Stimulated activated CD4-positive, alpha-beta T cell treated with anti-CD3 and anti-CD28 coated beads, TNF-alpha, amount 100 ng/mL, for 24 hours (primary cell): ENCODE measurements around the gene RIPOR3.
"Not testable (repeated sequence)": the region's sequence is repeated elsewhere in the genome, so short reads cannot be mapped to it uniquely, and the experiment has no call there.

Experiments
- DNase-seq, 3 experiments: peaks; one replicate each; pipeline ENCODE4 v3.0.0-alpha.2; 2020; ENCODE audit warnings: low read depth in 3 of 3

The RIPOR3 gene

DNA sequence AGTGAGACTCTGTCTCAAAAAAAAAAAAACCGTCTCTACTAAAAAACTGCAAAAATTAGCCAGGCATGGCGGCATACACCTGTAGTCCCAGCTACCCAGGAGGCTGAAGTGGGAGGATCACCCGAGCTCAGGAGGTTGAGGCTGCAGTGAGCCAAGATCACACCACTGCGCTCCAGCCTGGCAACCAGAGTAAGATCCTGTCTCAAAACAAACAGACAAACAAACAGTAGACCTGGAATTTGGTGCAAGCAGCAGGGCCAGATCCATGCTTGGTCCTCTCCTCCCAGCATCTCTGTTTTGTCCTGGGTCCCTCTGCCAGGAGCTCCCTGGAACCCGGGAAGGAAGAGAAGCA lies 11.6 kb downstream of the RIPOR3 start:
- no peak for DNase-seq

DNA sequence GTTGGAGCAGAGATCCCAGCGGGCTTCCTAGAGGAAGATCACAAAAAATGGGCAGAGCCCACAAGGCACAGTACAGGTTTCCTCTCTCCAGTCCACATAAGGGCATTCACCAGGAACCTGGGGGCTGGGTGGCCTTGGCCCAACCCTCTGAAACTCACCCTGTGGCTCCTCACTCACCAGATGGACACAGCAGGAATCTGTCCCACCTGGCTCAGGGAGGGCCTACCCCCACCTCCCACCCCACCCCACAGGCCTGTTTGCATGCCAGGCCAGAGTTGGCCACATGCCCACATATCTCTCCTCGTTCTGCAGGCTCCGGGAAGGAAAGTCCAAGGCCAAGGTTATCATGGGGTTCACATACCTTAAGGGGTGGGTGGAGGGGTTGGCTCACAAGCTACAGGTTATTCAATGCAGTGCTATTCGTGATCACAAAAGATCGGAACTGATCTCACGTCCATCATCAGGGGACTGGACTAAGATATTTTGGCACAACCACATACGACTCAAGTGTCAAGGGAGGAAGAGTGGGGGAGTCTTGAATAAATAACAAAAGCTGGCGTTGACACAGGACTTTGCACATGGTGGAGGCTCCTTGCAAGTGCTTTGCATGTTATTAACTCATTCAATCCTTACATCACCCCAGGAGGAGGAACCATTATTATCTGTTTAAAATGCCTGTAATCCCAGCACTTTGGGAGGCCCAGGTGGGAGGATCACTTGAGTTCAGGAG lies 13.0 kb downstream of the RIPOR3 start:
- DNase-seq = no peak

DNA sequence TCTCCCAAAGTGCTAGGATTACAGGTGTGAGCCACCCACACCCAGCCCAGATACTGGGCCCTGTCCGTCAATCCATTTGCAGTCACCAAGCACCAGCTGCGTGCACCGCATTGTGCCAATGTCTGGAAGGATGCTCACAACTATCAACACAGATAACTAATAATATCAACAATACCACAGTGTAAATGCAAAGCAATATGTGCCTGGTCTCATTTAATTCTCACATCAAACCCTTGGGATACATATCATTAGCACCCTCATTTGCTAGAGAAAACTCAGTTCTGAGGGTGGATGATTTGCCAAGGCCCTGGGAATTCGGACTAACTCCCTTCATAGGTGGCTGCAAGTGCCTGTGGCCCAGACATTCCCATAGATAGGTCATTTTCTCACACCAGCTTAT lies 14.5 kb downstream of the RIPOR3 start:
- no peak for DNase-seq

DNA sequence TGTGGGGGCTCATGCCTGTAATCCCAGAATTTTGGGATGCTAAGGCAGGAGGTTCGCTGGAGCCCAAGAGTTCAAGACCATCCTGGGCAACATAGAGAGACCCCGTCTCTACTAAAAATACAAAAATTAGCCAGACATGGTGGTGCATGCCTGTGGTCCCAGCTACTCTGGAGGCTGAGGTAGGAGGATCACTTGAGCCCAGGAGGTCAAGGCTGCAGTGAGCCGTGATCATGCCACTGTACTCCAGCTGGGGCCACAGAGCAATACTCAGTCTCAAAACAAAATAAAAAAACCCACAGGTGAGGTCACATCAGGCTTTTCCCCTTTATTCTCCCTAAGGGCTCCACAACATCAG lies 15.0 kb downstream of the RIPOR3 start:
- not testable (repeated sequence) for DNase-seq

DNA sequence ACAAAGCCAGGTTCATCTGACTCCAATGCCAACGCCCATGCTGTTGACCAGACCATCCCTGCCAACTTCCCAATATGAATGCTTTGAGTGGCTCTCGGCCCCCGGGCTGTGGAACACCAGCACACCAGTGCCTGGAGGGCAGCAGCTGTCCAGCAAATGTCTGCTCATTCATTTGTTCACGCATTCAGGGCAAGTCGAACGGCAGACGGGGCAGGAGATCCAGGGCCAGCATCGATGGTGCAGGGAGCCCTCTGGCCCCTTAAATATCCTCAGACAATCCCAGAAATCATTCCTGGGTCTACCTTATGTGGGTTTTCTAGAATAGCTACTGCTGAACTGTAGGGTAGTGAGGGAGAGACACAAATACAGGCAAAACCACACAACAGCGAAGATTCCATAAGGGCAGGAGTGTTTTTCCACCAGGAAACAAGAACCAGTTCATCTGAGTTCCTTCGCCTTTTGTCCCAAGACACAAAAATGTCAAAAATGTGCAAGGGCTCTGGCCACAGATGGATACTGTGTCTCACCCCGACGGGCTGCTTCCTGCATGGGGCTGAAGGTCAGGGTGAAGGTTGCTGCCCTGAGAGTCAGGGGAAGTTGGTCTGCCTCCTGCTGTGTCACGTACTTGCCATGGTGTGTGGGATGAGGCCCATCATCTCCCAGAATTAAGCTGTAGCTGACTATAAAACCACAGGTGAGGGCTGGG lies 15.5 kb downstream of the RIPOR3 start:
- DNase-seq = no peak

DNA sequence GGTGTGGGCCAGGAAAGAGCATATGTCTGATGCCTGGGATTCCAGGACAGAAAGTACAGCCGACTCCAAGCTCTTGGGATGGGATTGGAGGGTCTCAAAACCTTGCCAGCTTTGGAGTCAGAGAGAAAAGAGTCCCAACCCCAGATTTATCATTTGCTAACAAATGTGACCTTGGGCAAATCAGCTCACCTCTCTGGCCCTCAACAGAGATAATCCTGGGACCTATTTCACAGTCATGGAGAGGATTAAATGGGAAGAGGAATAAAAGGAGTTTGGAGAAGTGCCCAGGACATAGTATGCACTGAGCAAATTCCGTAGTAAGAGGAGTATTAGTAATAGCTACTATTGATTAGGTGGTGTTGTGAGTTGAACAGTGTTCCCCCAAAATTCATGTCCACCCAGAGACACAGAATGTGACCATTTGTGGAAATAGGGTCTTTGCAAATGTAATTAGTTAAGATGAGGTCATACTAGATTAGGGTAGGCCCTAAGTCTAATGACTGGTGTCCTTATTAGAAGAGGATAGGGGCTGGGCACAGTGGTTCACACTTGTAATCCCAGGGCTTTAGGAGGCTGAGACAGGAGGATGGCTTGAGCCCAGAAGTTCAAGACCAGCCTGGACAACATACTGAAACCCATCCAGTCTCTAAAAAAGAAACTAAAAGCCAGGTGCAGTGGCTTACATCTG lies 17.1 kb downstream of the RIPOR3 start:
- DNase-seq = no peak

DNA sequence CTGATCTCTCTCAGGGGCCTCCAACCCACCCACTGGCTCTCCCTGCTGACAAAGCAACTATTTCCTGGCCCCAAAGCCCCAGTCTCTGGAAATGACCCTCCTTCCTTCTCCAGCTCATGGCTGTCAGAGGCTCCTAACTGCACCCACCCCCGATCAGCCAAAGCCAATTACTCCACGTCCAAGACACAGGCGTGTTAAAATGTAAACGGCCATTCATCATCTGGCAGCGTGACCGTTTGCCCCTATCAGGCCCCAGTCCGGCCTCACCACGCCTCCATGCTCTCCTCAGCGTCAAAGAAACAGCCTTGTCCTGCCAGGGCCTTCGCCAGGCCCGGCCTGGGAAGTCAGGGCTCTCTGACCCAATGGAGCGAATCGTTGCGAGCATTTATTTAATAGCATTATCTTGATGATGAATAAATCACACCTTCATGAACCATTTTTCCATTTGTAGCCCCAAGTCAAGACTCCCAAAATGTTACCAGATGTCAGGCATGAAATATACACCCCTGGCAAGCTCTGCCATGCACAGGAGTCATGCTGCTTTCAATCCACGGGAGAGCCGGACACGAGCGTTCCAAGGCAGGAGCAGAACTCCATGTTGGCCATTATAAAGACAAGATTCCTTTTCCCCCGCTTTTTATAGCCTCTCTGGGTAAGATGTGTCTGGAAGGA lies 17.7 kb downstream of the RIPOR3 start:
- no peak for DNase-seq

DNA sequence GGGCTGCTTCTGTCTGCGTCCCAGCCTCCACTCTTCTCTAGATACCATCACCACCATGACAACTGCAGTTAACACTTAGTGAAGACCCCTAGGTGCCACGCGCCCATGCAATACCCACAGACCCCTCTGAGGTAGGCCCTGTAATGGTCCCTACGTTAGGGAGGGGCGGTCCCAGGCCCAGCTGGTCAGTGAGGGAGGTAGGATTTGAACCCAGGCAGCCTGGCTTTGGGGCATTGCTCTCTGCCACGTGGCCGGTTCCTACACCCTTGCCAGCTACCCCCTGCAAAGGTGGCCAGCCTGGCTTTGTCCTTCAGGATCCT lies 18.2 kb downstream of the RIPOR3 start:
- DNase-seq = no peak

DNA sequence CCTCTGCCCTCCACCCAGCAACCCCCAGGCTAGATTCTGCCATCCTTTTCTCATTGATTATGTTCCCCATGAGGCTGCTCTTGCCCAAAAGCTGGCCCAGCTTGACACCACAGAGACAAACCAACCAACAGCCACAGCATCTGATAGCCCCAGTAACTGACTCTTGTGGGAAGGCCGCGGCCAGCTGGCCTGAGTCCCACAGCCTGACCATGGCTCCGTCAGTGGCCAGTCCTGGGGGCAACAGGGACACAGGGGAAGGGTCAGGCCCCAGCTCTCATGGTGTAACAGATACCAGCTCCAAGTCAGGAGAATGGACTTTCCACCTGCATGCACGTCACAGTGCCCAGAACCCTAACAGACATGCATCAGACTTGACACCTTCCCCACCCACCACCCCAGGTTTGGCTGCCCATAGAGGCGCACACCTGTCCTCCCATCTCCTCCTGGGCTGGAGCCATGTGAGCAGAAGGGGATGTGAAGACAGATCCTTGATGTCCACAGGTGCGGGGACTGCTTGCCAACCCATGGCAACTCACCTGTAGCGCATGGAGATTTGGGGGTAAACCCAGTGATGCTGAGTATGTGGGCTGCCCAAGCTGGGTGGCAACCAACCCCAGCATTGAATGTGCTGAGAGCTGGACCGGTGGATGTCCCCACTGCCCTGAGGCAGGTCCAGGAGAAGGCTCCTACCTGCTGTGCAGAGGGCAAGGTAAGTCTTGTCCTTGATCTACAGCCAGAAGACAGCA lies 18.8 kb downstream of the RIPOR3 start:
- DNase-seq = no peak

DNA sequence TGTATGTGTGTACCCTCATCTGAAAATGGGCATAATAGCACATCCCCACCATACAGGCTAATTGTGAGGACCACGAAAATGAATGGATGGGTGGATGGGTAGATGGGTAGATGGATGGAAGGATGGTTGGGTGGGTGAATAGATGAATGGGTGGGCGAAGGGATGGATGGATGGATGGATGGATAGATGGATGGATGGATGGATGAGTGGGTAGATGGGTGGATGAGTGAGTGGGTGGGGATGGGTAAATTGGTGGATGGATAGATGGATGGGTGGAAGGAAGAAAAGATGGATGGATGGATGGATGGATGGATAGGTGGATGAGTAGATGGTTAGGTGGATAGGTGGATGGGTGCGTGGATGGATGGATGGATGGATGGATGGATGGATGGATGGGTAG lies 19.7 kb downstream of the RIPOR3 start:
- DNase-seq = no peak

DNA sequence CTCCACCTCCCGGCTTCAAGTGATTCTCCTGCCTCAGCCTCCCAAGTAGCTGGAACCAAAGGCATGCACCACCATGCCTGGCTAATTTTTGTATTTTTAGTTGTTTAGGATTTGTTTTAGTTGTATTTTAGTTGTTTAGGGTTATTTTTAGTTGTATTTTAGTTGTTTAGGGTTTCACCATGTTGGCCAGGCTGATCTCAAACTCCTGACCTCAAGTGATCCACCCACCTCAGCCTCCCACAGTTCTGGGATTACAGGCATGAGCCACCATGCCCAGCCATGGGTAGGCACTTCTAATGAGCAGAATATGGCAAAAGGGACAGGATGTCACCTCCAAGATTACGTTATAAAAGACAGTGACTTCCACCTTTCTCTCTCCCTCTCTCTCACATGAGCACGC lies 20.3 kb downstream of the RIPOR3 start:
- DNase-seq = not testable (repeated sequence)

DNA sequence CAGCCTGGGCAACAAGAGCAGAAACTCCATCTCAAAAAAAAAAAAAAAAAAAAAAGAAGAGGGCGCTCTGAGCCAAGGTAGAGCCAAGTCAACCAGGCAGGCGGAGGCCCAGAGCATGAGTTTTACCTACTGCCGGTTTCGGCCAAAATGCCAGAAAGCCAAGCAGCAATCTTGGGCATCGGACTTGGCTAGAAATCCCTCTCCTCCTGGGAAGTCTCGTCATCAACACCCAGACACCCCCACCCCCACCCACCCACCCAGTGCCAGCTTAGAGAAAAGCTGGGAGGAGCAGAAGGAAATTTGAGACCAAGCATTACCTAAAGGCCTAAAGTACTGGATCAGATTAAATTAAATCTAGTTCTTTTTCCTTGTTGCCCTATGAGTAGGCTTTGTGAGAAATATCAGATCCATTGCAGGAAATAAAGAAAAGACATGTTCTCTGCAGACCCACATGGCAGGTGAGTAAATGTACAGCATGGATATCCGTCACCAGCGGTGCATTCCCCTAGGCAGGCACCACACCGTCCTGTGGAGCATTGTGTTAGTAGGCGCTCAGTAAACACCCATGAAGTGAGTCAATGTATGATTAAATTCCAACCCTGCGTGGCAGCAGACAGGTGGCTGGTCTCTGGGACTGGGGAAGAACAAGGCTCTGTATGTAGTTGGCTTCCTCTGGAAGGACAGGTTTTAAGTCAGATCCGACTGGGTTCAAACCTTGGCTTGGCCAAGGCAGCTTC lies 21.0 kb downstream of the RIPOR3 start:
- DNase-seq = no peak

DNA sequence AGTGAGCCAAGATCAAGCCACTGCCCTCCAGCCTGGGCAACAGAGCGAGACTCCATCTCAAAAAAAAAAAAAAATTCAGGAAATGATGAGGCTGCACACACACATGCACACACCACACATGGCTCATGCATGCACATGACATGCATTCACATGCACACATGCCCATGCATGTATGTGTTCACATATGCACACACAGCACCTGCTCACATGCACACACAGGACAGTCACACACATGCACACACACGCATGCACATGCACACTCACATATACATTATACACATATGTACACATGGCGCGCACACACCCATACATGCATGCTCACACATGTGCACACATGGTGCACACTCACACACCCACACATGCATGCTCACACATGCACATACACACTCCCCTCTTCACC lies 22.5 kb downstream of the RIPOR3 start:
- DNase-seq = no peak

DNA sequence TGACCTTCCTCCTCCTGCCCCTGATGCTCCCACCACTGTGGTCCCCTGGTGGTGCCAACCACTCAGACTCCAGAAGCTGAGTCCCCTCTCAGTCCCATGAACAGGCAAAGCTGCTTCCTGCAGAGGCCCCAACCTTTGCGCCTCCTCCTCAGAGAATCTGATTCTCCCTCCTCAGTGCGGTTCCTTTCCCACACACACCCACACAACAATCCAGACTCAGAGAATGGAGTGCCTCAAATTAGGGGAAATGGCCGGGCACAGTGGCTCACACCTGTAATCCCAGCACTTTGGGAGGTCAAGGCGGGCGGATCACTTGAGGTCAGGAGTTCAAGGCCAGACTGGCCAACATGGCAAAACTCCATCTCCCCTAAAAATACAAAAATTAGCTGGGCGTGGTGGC lies 23.0 kb downstream of the RIPOR3 start:
- no peak for DNase-seq

DNA sequence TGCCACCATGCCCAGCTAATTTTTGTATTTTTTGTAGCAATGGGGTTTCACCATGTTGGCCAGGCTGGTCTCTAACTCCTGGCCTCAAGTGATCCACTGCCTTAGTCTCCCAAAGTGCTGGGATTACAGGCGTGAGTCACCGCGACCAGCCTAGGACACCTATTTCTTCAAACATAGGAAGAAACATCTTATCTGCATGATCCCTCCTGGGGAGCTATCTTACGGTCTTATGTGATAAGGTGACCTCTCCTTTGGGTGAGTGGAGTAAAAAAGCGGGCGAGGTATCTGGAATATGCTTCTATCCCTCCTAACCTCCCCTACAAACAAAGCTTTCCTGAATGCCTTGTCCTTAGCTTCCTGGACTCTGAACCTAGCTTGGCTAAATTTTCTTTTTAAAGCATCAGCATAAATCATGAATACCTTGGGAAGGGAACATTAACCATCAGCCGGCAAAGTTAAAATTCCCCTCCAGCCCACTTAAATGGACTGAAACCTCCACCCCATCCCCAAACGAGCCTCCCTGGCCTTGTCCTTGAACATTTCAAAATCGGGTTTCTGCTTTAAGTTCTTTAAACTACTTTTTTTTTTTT lies 24.5 kb downstream of the RIPOR3 start:
- DNase-seq = no peak

DNA sequence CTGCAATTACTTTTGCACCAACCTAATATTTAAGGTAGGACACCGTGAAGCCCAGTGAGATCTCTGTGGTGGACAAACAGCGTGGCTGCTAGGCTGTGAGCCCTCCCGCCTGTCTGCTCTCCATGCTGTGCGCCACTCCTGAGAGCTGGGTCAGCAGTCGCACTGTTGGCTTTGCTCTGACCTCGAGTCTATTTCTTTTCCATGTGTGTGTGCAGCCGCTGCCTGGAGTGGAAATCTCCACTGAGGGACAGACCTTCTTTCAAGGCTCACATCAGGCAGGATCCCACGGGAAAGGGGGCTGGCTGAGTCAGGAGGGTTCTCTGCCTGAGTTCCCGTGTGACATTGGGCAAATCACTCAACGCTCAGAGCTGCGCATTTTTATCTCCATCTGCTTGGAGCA lies 27.1 kb downstream of the RIPOR3 start:
- no peak for DNase-seq

DNA sequence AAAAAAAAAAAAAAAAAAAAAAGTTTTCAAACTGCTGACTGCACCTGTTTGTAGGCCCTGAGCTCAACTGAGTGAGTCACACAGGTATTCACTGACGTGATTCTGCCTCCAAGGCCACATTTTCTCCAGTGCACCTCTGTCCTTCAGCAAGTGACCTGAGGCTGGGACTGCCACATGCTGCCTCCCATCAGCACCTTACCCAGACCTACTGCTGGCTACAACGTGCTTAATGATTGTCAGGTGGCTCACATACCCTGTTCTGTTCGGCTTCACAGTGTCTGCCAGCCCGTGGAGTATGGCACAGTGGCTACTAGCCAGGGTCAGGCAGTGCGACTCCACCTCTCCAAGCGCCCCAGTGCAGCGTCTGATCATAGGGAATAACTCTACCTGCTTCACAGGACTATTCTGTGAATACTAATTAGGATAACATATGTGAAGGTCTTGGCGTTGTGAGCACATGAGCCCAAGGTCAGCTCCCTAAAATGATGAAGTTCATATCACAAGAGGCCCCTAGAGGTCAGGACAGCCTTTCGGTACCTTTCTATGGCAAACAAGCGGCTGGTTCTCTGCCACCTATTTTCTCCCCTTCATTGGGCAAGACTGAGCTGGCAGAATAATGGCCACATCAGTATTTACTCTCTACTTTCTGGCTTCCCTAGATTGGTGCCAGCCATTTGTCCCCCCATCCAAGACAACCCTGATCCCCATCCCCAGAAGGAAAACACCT lies 28.1 kb downstream of the RIPOR3 start:
- no peak for DNase-seq

DNA sequence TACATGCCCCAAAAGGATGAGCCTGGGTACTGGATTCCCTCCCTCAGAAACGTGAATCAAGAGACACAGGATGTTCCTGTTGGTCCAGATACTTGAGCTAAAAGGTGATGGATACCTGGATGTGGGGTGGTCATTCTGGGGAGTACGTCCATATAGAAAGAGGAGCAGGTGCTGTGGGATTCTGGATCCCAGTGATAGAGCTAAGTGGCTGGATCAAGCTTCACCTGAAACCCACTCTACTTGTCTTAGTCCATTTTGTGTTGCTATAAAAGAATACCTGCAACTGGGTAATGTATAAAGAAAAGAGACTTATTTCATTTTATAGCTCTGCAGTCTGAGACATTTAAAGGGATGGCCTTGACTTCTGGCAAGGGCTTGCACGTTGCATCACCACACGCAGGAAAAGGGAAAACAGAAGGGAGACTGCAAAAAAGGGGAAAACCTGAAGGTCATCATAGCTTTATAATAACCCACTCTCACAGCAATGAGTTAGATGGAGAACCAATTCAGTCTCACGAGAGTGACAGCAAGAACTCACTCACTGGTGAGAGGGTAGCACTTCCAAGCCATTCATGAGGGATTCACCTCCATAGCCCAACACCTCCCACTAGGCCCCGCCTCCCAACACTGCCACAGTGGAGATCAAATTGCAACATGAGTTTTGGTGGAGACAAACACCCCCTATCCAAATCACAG lies 31.2 kb downstream of the RIPOR3 start:
- no peak for DNase-seq

DNA sequence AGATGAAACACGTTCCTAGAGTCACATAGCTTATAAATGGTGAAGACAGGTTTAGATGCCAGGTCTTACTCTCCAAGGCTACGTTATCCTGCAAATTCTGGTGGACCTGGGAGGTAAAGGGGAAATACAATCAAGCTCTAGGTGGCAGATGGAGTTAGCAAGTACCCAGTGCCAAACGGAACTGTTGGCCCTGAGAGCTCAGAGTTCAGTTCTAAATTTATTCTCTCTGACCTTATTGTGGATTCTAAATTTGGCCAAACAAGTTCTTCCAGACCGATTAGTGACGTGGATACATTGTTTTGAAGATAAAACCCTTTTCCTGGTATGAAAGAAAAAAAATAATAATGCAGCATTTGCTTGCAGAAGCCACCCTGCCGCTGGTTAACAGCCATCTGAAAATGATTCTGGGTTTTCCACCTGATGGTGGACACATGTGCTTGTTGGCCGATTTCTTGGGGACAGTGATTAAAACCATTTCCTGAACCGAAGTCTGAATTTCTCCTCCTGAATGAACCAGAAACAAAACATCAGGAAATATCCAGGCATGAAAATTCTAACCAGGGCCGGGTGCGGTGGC lies 32.5 kb downstream of the RIPOR3 start:
- DNase-seq = no peak
